ENCODE results near the gene YLPM1.

YLPM1 gene

DNA sequence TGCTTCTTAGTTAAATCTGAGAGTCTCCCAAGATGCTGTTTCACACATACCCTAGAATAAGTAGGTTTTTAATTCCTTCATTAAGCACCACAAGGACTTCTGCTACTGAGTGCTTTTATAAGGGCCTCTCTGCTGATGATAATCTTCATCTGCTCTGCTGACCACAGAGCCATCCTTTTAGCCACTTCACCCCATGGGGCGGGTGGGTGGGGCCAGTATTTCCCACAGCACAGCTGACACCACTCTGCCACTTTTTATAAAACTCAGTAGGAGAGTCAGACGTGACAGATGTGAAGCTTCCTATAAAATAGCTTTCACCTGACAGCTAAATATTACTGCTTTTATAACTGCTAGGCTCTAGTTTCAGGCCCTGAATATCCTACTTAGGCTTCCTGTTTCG lies 29.9 kb upstream of the YLPM1 start:
- ChIA-PET CTCF (interaction anchor here (1.5 kb wide), 2 partner anchors 10 to 29 kb away, joined by 4 to 10 read pairs; partner anchors contain the start of gene YLPM1), POLR2A (no interaction called here)
- TF ChIP-seq, protein P1, sequence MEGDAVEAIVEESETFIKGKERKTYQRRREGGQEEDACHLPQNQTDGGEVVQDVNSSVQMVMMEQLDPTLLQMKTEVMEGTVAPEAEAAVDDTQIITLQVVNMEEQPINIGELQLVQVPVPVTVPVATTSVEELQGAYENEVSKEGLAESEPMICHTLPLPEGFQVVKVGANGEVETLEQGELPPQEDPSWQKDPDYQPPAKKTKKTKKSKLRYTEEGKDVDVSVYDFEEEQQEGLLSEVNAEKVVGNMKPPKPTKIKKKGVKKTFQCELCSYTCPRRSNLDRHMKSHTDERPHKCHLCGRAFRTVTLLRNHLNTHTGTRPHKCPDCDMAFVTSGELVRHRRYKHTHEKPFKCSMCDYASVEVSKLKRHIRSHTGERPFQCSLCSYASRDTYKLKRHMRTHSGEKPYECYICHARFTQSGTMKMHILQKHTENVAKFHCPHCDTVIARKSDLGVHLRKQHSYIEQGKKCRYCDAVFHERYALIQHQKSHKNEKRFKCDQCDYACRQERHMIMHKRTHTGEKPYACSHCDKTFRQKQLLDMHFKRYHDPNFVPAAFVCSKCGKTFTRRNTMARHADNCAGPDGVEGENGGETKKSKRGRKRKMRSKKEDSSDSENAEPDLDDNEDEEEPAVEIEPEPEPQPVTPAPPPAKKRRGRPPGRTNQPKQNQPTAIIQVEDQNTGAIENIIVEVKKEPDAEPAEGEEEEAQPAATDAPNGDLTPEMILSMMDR (IDR thresholded peaks at IDR 0.05; ENCODE audit: control extremely low read depth, extremely low read depth, low read depth, missing control alignments) = no peak

DNA sequence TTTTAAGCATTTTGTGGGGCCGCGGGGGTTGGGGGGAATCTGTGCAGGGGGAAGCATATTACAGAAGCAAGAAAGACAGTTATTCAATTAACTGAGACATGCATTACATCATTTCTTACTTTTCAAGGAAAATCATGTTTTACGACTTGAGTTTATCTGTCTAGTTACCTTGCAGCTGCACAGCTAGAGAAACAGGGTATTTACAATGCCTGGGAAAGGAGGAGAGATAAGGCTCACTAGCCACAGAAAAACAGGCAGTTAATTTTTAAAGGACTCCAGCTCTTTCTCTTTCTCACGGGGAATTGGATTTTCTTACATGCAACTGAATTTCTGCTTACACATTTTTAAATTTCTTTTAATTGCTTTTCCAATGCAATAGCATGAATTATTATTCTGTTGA lies 28.0 kb upstream of the YLPM1 start:
- POLR2A ChIA-PET = no interaction called here
- CTCF ChIA-PET = no interaction called here
- TF ChIP-seq, protein P1 (IDR thresholded peaks at IDR 0.05; ENCODE audit: control extremely low read depth, extremely low read depth, low read depth, missing control alignments) = no peak
- DNase-seq (ENCODE audit: extremely low spot score) = no peak

More for the DNA sequence above, 29.9 kb upstream of the YLPM1 start:
- no peak for DNase-seq (ENCODE audit: extremely low spot score)

DNA sequence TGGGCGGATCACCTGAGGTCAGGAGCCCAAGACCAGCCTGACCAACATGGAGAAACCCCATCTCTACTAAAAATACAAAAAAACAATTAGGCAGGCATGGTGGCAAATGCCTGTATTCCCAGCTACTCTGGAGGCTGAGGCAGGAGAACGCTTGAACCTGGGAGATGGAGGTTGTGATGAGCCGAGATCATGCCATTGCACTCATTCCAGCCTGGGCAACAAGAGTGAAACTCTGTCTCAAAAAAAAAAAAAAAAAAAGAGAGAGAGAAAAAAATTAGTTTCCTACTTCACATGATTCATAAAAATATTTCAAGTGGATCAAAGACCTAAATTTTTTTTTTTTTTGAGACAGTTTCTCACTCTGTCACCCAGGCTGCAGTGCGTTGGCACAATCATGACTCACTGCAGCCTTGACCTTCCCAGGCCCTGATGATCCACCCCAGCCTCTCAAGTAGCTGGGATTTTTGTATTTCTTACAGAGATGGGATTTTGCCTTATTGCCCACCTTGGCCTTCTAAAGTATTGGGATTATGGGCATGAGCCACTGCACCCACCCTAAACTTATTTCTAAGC lies 25.3 kb upstream of the YLPM1 start:
- TF ChIP-seq, protein P1 (IDR thresholded peaks at IDR 0.05; ENCODE audit: control extremely low read depth, extremely low read depth, low read depth, missing control alignments) = no peak
- CTCF ChIA-PET = no interaction called here
- POLR2A ChIA-PET = interaction anchor here (0.6 kb wide), 1 partner anchor 615 kb away, joined by 4 read pairs; no protein-coding TSS in a partner anchor
- no peak for DNase-seq (ENCODE audit: extremely low spot score)

DNA sequence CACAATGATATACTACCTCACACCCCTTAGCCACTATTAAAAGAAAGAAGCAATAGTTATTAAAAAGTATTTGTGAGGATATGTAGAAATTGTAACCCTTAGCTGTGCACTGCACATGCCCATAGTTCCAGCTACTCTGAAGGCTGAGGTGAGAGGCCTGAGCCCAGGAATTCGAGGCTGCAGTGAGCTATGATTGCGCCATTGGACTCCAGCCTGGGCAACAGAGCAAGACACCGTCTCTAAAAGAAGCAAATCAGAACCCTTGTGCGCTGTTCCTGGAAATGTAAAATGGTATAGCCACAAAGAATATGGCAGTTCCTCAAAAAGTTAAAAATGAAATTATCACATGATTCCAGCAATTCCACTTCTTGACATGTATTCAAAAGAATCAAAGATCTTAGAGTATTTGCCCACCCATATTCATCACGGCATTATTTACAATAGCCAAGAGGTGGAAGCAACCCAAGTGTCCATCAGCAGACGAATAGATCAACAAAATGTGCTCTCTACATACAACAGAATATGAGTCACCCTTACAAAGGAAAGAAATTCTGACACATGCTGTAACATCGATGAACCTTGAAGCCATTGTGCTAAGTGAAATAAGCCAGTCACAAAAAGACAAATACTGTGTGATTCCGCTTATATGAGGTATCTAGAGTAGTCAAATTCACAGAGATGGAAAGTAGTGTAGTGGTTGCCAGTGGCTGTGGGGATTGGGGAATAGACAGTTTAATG lies 23.7 kb upstream of the YLPM1 start:
- no peak for DNase-seq (ENCODE audit: extremely low spot score)
- TF ChIP-seq, protein P1 (IDR thresholded peaks at IDR 0.05; ENCODE audit: control extremely low read depth, extremely low read depth, low read depth, missing control alignments) = no peak
- ChIA-PET CTCF (interaction anchor here (1.0 to 1.4 kb wide), 3 partner anchors 12 to 50 kb away, joined by 3 to 5 read pairs (median 3); partner anchors contain the start of gene YLPM1), POLR2A (no interaction called here)

DNA sequence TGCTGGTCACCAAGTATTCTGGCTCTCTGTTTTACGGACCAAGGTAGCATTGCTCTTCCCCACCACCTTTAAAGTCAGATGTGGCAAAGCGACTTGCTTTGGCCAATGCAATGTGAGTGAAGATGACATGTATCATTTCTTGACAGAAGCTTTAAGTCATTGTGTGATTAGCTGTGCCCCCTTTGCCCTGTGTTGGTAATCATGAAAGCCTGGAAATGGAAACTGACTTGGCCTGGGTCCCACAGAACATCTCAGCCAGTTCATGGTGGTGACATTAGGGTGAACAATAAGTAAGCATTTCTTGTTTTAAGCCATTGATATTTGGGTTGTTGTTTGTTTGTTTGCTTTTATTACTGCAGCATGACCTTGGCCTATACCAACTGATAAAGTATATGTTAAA lies 15.9 kb upstream of the YLPM1 start:
- TF ChIP-seq, protein P1 (IDR thresholded peaks at IDR 0.05; ENCODE audit: control extremely low read depth, extremely low read depth, low read depth, missing control alignments) = no peak
- CTCF ChIA-PET = no interaction called here
- POLR2A ChIA-PET = no interaction called here
- DNase-seq (ENCODE audit: extremely low spot score) = no peak

DNA sequence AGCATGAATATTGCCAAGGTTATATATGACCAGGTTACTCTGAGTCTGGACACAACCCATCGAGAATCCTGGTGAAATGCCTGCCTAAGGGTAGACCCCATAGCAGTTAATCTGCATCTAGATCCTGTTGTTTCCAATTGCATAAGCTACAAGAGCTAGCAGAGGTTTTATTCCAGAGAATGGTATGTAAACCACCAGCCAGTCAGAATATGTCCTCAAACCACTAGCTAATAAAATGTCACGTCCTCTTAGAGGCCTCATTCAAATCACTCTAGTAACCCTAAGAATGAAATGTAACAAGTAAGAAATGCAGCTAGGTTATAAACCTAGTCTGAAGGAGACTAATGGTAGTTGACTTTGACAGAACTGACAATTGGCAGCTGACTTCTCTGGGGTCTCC lies 9.0 kb upstream of the YLPM1 start:
- TF ChIP-seq, protein P1 (IDR thresholded peaks at IDR 0.05; ENCODE audit: control extremely low read depth, extremely low read depth, low read depth, missing control alignments) = no peak
- CTCF ChIA-PET = interaction anchor here (1.8 kb wide), 1 partner anchor 9 kb away, joined by 6 read pairs; the partner anchor contains the start of gene YLPM1

More for the DNA sequence above, 9.0 kb upstream of the YLPM1 start:
- POLR2A ChIA-PET = no interaction called here
- no peak for DNase-seq (ENCODE audit: extremely low spot score)

Data from GM10248 (cell line).